Spinal cord (tissue), 10 donors: ENCODE data around the gene SDF4. TPM values are rescaled to one million over a fixed set of nuclear protein-coding genes. Genes with fewer than 3 reads are reported as not detected.
A peak's percentile ranks its signal among the peaks of the same experiment; 100 is the strongest.

ENCODE experiments used
- DNase-seq, 6 donors: peaks; one replicate each; pipeline versions ENCODE4 v3.0.0 to v3.0.0-alpha.2; 2013 to 2015; ENCODE audit warnings: low spot score in 6 of 6, low read depth in 4 of 6
- H3K27ac ChIP-seq: one replicate; pipeline ENCODE4 v1.5.1; 2013; ENCODE audit warnings: low read depth, low read length, control low read depth
- H3K27me3 ChIP-seq: one replicate; pipeline ENCODE4 v1.6.1; 2013; ENCODE audit warnings: low read length; ENCODE audit not compliant: control insufficient read depth, insufficient read depth
- H3K36me3 ChIP-seq: one replicate; pipeline ENCODE4 v1.6.1; 2013; ENCODE audit warnings: low read length; ENCODE audit not compliant: control insufficient read depth, insufficient read depth
- H3K4me1 ChIP-seq: one replicate; pipeline ENCODE4 v1.6.1; 2013; ENCODE audit warnings: low read length; ENCODE audit not compliant: control insufficient read depth, insufficient read depth
- H3K4me3 ChIP-seq: one replicate; pipeline ENCODE4 v1.5.1; 2013; ENCODE audit warnings: low read depth, low read length, control low read depth
- H3K9me3 ChIP-seq: one replicate; pipeline ENCODE4 v1.6.1; 2013; ENCODE audit warnings: low read length; ENCODE audit not compliant: control insufficient read depth, insufficient read depth
- WGBS: methylation state at CpG from one replicate; pipeline ENCODE4 v1.1.5; 2013; ENCODE audit warnings: missing lambda C conversion rate; ENCODE audit not compliant: insufficient coverage; 5-methylcytosine and 5-hydroxymethylcytosine counted together
- long read RNA-seq, 4 donors: transcript quantifications; one replicate each; lab custom pipeline, GENCODE V29; 2026
- polyA plus RNA-seq, 2 donors: library from polyadenylated mRNA; unstranded; fragments of 120-200 nt; gene quantifications; one replicate each; pipeline ENCODE4 v1.2.1, GENCODE V29; 2013; ENCODE audit not compliant: insufficient read length in 2 of 2
- total RNA-seq, 2 donors: library from RNA; depleted of rRNA in 1 of 2; stranded (reverse); fragments of 120-200 nt in 1 of 2; fragments of >200 nt in 1 of 2; gene quantifications; one replicate each; pipeline versions ENCODE4 v1.2.3 to v1.2.4, GENCODE V29; 2013 to 2014
- donor health status: healthy.

SDF4 gene, protein sequence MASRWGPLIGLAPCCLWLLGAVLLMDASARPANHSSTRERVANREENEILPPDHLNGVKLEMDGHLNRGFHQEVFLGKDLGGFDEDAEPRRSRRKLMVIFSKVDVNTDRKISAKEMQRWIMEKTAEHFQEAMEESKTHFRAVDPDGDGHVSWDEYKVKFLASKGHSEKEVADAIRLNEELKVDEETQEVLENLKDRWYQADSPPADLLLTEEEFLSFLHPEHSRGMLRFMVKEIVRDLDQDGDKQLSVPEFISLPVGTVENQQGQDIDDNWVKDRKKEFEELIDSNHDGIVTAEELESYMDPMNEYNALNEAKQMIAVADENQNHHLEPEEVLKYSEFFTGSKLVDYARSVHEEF
- total RNA-seq = 10 to 100 TPM; 31.0 to 86.7 TPM
- polyA plus RNA-seq = 100 to 1,000 TPM; 125 to 160 TPM
- long read RNA-seq, donor 1, transcript SDF4-207 (3 exons, 3,516 nt) = minor isoform, 5 of 60 reads
- long read RNA-seq, donor 1, transcript SDF4-202 (7 exons, 1,956 nt) = major isoform, 39 of 60 reads
- long read RNA-seq, donor 1, partial matches to known transcripts = 15 of 60 reads
- long read RNA-seq, donor 1, other reads (novel, unspliced or antisense) = 0 of 60 reads
- long read RNA-seq, donor 2, transcript SDF4-202 (7 exons, 1,956 nt) = major isoform, 12 of 14 reads
- long read RNA-seq, donor 2, partial matches to known transcripts = 0 of 14 reads
- long read RNA-seq, donor 2, other reads (novel, unspliced or antisense) = 0 of 14 reads
- long read RNA-seq, donor 3, transcript SDF4-202 (7 exons, 1,956 nt) = major isoform, 12 of 21 reads
- long read RNA-seq, donor 3, partial matches to known transcripts = 6 of 21 reads
- long read RNA-seq, donor 3, other reads (novel, unspliced or antisense) = 0 of 21 reads
- long read RNA-seq, donor 4, transcript SDF4-202 (7 exons, 1,956 nt) = major isoform, 29 of 38 reads
- long read RNA-seq, donor 4, transcript SDF4-207 (3 exons, 3,516 nt) = minor isoform, 7 of 38 reads
- long read RNA-seq, donor 4, partial matches to known transcripts = 0 of 38 reads
- long read RNA-seq, donor 4, other reads (novel, unspliced or antisense) = 0 of 38 reads

GRCh38 chr1:1231400-1232207 is at the start of gene SDF4:
Gene SDF4 (minus strand): TSS chr1:1232001. CDS start chr1:1228772, 3,229 bp downstream.
- WGBS = under 1% methylated on average over 99 of the region's 99 CpGs

GRCh38 chr1:1280782-1281481 is 49.1 kb upstream of the SDF4 start:
- WGBS = 88% methylated on average over 19 of the region's 21 CpGs
- no peaks in the 10 kb centered on the region for H3K27me3 ChIP-seq
- DNase-seq = no peak

More at GRCh38 chr1:1231400-1232207, at the start of gene SDF4:
- H3K27ac ChIP-seq = peak within 1 kb of the TSS; percentile 61
- H3K4me3 ChIP-seq = peak within 1 kb of the TSS; percentile 68
- H3K36me3 ChIP-seq = peaks cover 73% of the 10 kb centered on the region
- H3K27me3 ChIP-seq = no peaks in the 10 kb centered on the region
- H3K4me1 ChIP-seq = peaks cover 35% of the 10 kb centered on the region
- DNase-seq = peak; percentile 84 to 99 (median 94)
- no peaks in the 10 kb centered on the region for H3K9me3 ChIP-seq

GRCh38 chr1:1279028-1279427 is 47.2 kb upstream of the SDF4 start:
- Histone ChIP-seq H3K9me3 (no peaks in the 10 kb centered on the region), H3K4me1 (peaks cover 22% of the 10 kb centered on the region), H3K27ac (no peak overlapping the region), H3K4me3 (no peak overlapping the region), H3K36me3 (peaks cover 30% of the 10 kb centered on the region), H3K27me3 (no peaks in the 10 kb centered on the region)
- 95% methylated on average over 12 of the region's 17 CpGs for WGBS
- no peak for DNase-seq

More at GRCh38 chr1:1280782-1281481, 49.1 kb upstream of the SDF4 start:
- Histone ChIP-seq H3K4me3 (no peak overlapping the region), H3K27ac (no peak overlapping the region), H3K4me1 (peaks cover 7% of the 10 kb centered on the region), H3K36me3 (peaks cover 25% of the 10 kb centered on the region), H3K9me3 (no peaks in the 10 kb centered on the region)

GRCh38 chr1:1278620-1279019 is 46.8 kb upstream of the SDF4 start:
- no peak for DNase-seq
- H3K27me3 ChIP-seq = no peaks in the 10 kb centered on the region
- no peak overlapping the region for H3K27ac ChIP-seq
- peaks cover 30% of the 10 kb centered on the region for H3K36me3 ChIP-seq
- H3K4me1 ChIP-seq = peaks cover 20% of the 10 kb centered on the region
- 96% methylated on average over 10 of the region's 13 CpGs for WGBS
- no peak overlapping the region for H3K4me3 ChIP-seq
- no peaks in the 10 kb centered on the region for H3K9me3 ChIP-seq

GRCh38 chr1:1275836-1276235 is 44.0 kb upstream of the SDF4 start:
- Histone ChIP-seq H3K27me3 (no peaks in the 10 kb centered on the region), H3K36me3 (peaks cover 37% of the 10 kb centered on the region), H3K4me1 (peaks cover 37% of the 10 kb centered on the region), H3K27ac (no peak overlapping the region), H3K9me3 (no peaks in the 10 kb centered on the region), H3K4me3 (no peak overlapping the region)
- DNase-seq = no peak
- 88% methylated on average over 9 of the region's 9 CpGs for WGBS

GRCh38 chr1:1274931-1275431 is 43.2 kb upstream of the SDF4 start:
- peak overlapping the region; percentile 59 for H3K4me3 ChIP-seq
- peaks cover 40% of the 10 kb centered on the region for H3K36me3 ChIP-seq
- peaks cover 44% of the 10 kb centered on the region for H3K4me1 ChIP-seq
- H3K27ac ChIP-seq = no peak overlapping the region
- 89% methylated on average over 13 of the region's 15 CpGs for WGBS
- no peak for DNase-seq
- no peaks in the 10 kb centered on the region for H3K27me3 ChIP-seq
- no peaks in the 10 kb centered on the region for H3K9me3 ChIP-seq

DNA sequence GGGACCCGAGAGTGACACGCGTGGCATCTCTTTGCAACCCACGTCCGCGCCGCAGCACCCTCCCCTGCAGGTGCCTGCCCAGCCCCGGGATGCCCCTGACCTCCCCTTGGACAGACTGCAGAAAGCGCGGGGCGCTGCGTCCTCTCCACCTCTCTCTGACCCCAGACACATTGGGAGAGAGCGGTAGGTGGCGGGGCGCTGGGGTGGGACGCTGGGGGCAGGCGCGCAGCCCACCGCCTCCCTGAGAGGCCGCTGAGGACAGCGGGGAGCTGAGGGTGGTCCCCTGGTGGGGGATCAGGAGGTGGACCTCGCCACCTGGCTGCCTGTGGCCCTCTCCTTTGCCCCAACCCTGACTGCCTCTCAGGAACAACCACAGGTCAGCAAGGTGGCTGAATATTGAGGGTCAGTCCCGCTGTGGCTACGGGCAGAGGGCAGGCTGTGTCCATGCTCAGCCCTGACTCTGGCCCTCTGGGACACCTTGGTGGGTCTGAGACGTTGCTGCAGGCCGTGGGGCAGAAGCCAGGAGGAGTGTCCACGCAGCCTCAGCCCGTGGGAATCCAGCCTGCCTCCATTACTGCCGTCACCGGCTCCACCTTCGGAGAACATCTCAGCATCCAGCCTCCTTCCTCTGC is 42.6 kb upstream of the SDF4 start:
- H3K27ac ChIP-seq = no peak overlapping the region

More for the DNA sequence above, 42.6 kb upstream of the SDF4 start:
- WGBS = 7% methylated on average over 26 of the region's 31 CpGs
- H3K4me3 ChIP-seq = peak overlapping the region; percentile 59
- no peak for DNase-seq
- H3K4me1 ChIP-seq = peaks cover 44% of the 10 kb centered on the region
- no peaks in the 10 kb centered on the region for H3K27me3 ChIP-seq
- H3K36me3 ChIP-seq = peaks cover 39% of the 10 kb centered on the region
- H3K9me3 ChIP-seq = no peaks in the 10 kb centered on the region
